ENCODE results near the gene PACS1.
"Not testable (repeated sequence)": the region's sequence is repeated elsewhere in the genome, so short reads cannot be mapped to it uniquely, and the experiment has no call there.

PACS1 gene

GRCh38 chr11:66262696-66263095 lies 192.6 kb downstream of the PACS1 start:
- DNase-seq: no peak

GRCh38 chr11:66263231-66263630 lies 193.2 kb downstream of the PACS1 start:
- DNase-seq: no peak

- no peak for DNase-seq
Observed at GRCh38 chr11:66263785-66264184, 193.7 kb downstream of the PACS1 start.

GRCh38 chr11:66264383-66264782 lies 194.3 kb downstream of the PACS1 start:
- no peak for DNase-seq

- DNase-seq: peak in 2 of 6 experiments; percentile 8 to 10
Observed at GRCh38 chr11:66264914-66265313, 194.8 kb downstream of the PACS1 start.

- no peak for DNase-seq
Observed at GRCh38 chr11:66265531-66266377, 195.7 kb downstream of the PACS1 start.

- DNase-seq: no peak
Observed at GRCh38 chr11:66266378-66267038, 196.4 kb downstream of the PACS1 start.

GRCh38 chr11:66267039-66267378 lies 196.9 kb downstream of the PACS1 start:
- no peak for DNase-seq

GRCh38 chr11:66267379-66268243 lies 197.5 kb downstream of the PACS1 start:
- DNase-seq: peak; percentile 69 to 87 (median 84)

- DNase-seq: peak; percentile 97 to 100 (median 99)
Observed at GRCh38 chr11:66268244-66268951, 198.3 kb downstream of the PACS1 start, which contains the start of gene RAB1B. Gene RAB1B (plus strand): TSS chr11:66268639. CDS start chr11:66268680, 41 bp downstream.

- peak in 1 of 6 experiments; percentile 34 for DNase-seq
Observed at GRCh38 chr11:66268952-66269905, 199.2 kb downstream of the PACS1 start.

- no peak for DNase-seq
Observed at GRCh38 chr11:66271816-66272215, 201.7 kb downstream of the PACS1 start.

GRCh38 chr11:66272596-66272995 lies 202.5 kb downstream of the PACS1 start:
- DNase-seq: no peak

- DNase-seq: no peak
Observed at GRCh38 chr11:66274219-66274618, 204.1 kb downstream of the PACS1 start.

GRCh38 chr11:66275396-66275795 lies 205.3 kb downstream of the PACS1 start:
- DNase-seq: no peak

GRCh38 chr11:66275984-66276612 lies 206.0 kb downstream of the PACS1 start:
- no peak for DNase-seq

- DNase-seq: not testable (repeated sequence)
Observed at GRCh38 chr11:66276619-66277018, 206.5 kb downstream of the PACS1 start.

- DNase-seq: not testable (repeated sequence)
Observed at GRCh38 chr11:66277064-66277463, 207.0 kb downstream of the PACS1 start.

GRCh38 chr11:66277471-66278362 lies 207.6 kb downstream of the PACS1 start, which contains the start of gene CNIH2:
Gene CNIH2 (plus strand): TSS chr11:66278175. CDS start chr11:66278457, 282 bp downstream.
- DNase-seq: peak; percentile 30 to 59 (median 44)

Data from stimulated activated naive CD4-positive, alpha-beta T cell (primary cell).